ENCODE measurements around the gene PRSS56.

The PRSS56 gene

DNA sequence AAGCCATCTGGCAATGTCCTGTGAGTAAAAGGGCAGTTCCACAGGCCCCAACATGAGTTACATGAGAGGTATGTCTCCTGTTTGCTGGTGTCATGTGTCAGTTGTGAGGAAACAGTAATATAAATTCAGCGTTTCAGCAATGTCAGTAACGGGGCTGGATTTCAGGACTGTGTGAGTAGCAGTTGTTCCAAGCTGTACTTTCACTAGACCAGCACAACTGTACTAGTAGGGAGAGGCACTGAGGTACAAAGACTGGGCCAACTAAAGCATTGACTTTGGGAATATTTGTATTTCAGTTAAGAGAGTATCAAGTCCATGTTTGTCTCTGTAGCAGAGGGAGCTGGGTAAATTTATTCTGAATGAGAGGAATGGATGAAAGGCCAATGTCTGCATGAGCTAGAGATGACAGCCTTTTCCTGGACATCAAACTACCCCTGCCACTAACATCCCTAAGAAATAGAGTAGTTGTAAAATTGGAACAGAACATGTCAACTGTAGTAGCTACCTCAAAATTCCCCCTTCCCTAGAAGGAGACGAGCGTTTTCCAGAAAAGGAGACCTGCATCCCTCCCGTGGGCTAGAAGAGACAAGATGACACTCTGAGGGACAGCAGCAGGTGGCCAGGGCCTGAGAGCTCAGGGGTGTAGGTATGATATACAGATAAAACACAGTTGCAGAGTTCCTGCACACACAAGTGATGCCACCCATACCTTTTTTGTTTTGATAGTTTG lies 54.7 kb downstream of the PRSS56 start:
- no peak for DNase-seq

Data from right forelimb (tissue), 1 donor.